H1 (cell line): ENCODE measurements around the gene SCO1. TPM values are rescaled to one million over a fixed set of nuclear protein-coding genes. Genes with fewer than 3 reads are reported as not detected.

Experiments
- CTCF ChIA-PET: fragments of 300-600 bp; sonication (Branson Sonifier 250); formaldehyde crosslinking; loops from one replicate; lab custom pipeline; 2021; ENCODE audit not compliant: partially characterized antibody; lab: Charles Lee
- POLR2A ChIA-PET: fragments of 300-600 bp; sonication (Branson Sonifier 250); formaldehyde crosslinking; loops from one replicate; lab custom pipeline; 2021; ENCODE audit warnings: inconsistent platforms; ENCODE audit not compliant: partially characterized antibody; lab: Charles Lee
- DNase-seq, 2 experiments: peaks; one replicate each; pipeline versions ENCODE4 v3.0.0 to v3.0.0-alpha.2; 2010 to 2022; ENCODE audit warnings: low spot score in 2 of 2, low read depth in 1 of 2, mixed read lengths in 1 of 2
- FAIRE-seq: peaks from 2 replicates; lab custom pipeline; 2011; peaks lifted over from hg19 to GRCh38; lab: Jason Lieb, UNC
- H2AFZ ChIP-seq: 2 replicates; pipeline ENCODE4 v1.8.1; 2012; ENCODE audit warnings: low read length, inconsistent platforms
- H2AK5ac ChIP-seq: 2 replicates; pipeline ENCODE4 v1.6.1; 2013; ENCODE audit warnings: low read depth, low read length
- H2BK120ac ChIP-seq: replicated peaks from 2 replicates; pipeline ENCODE3; 2013; ENCODE audit warnings: low read depth, low read length, inconsistent platforms
- H2BK12ac ChIP-seq: 2 replicates; pipeline ENCODE4 v1.6.1; 2013; ENCODE audit warnings: low read depth, low read length
- H2BK15ac ChIP-seq: 2 replicates; pipeline ENCODE4 v1.6.1; 2013; ENCODE audit warnings: low read length
- H2BK20ac ChIP-seq: 2 replicates; pipeline ENCODE4 v1.6.1; 2013; ENCODE audit warnings: low read length
- H2BK5ac ChIP-seq: 2 replicates; pipeline ENCODE4 v1.6.1; 2013; ENCODE audit warnings: low read depth, low read length
- H3K14ac ChIP-seq: 2 replicates; pipeline ENCODE4 v1.6.1; 2013; ENCODE audit warnings: inconsistent platforms; ENCODE audit not compliant: insufficient read length
- H3K18ac ChIP-seq: 2 replicates; pipeline ENCODE4 v1.6.1; 2013; ENCODE audit warnings: low read length; ENCODE audit errors: extremely low read depth
- H3K23ac ChIP-seq: 2 replicates; pipeline ENCODE4 v1.6.1; 2013; ENCODE audit warnings: inconsistent platforms; ENCODE audit not compliant: insufficient read length
- H3K23me2 ChIP-seq: 2 replicates; pipeline ENCODE4 v1.6.1; 2013; ENCODE audit warnings: low read depth, low read length
- H3K27ac ChIP-seq: 2 replicates; pipeline ENCODE4 v1.6.1; 2011; ENCODE audit warnings: low read depth, low read length, inconsistent platforms
- H3K27me3 ChIP-seq, 4 experiments: replicated peaks in 1 of 4; 1 replicate in 1 of 4; 2 replicates in 3 of 4; pipeline versions ENCODE4 v1.6.1 to v1.8.1; 2011 to 2013; ENCODE audit warnings: low read length in 3 of 4, mild to moderate bottlenecking in 3 of 4, inconsistent platforms in 2 of 4, mixed read lengths in 2 of 4, moderate library complexity in 1 of 4; ENCODE audit not compliant: control insufficient read depth in 3 of 4, insufficient read depth in 3 of 4; ENCODE audit errors: extremely low read depth in 1 of 4
- H3K36me3 ChIP-seq, 4 experiments: 2 replicates each; pipeline versions ENCODE4 v1.6.1 to v1.8.1; 2011 to 2013; ENCODE audit warnings: mild to moderate bottlenecking in 4 of 4, low read length in 3 of 4, moderate library complexity in 2 of 4, control low read depth in 1 of 4, inconsistent platforms in 1 of 4; ENCODE audit not compliant: insufficient read depth in 4 of 4, control insufficient read depth in 2 of 4
- H3K4ac ChIP-seq: replicated peaks from 2 replicates; pipeline ENCODE3; 2013; ENCODE audit warnings: low read length, low read depth, mixed read lengths, inconsistent platforms; ENCODE audit not compliant: insufficient read length
- H3K4me1 ChIP-seq, 4 experiments: replicated peaks in 1 of 4; 1 replicate in 1 of 4; 2 replicates in 3 of 4; pipeline versions ENCODE4 v1.6.1 to v1.8.1; 2011 to 2013; ENCODE audit warnings: low read length in 3 of 4, inconsistent platforms in 2 of 4, mixed read lengths in 1 of 4; ENCODE audit not compliant: insufficient read depth in 4 of 4, control insufficient read depth in 3 of 4
- H3K4me2 ChIP-seq, 2 experiments: 2 replicates each; pipeline versions ENCODE4 v1.6.1 to v1.8.1; 2011 to 2013; ENCODE audit warnings: low read depth in 2 of 2, low read length in 2 of 2, control low read depth in 1 of 2, inconsistent platforms in 1 of 2, mild to moderate bottlenecking in 1 of 2; ENCODE audit not compliant: insufficient read depth in 1 of 2
- H3K4me3 ChIP-seq, 4 experiments: fragments of 200-600, 300-600 bp in 1 of 4; sonication (generic), shearing (Covaris generic), sonication (Bioruptor Twin) in 1 of 4; 2 replicates each; pipeline versions ENCODE4 v1.5.1 to v1.8.1; 2011 to 2016; ENCODE audit warnings: low read length in 4 of 4, low read depth in 3 of 4, control low read depth in 2 of 4, inconsistent platforms in 2 of 4, mild to moderate bottlenecking in 2 of 4, mixed read lengths in 1 of 4, moderate library complexity in 1 of 4; ENCODE audit not compliant: insufficient read depth in 2 of 4; ENCODE audit errors: extremely low read depth in 1 of 4
- H3K56ac ChIP-seq: replicated peaks from 2 replicates; pipeline ENCODE3; 2013; ENCODE audit warnings: low read depth, mild to moderate bottlenecking, mixed read lengths, low read length, inconsistent platforms; ENCODE audit not compliant: insufficient read length
- H3K79me1 ChIP-seq: 2 replicates; pipeline ENCODE4 v1.6.1; 2013; ENCODE audit warnings: low read depth, low read length, control low read depth
- H3K79me2 ChIP-seq, 2 experiments: 2 replicates each; pipeline versions ENCODE4 v1.6.1 to v1.8.1; 2012 to 2013; ENCODE audit warnings: low read length in 2 of 2, mild to moderate bottlenecking in 2 of 2, inconsistent platforms in 1 of 2; ENCODE audit not compliant: insufficient read depth in 2 of 2, control insufficient read depth in 1 of 2
- H3K9ac ChIP-seq, 4 experiments: replicated peaks in 1 of 4; 1 replicate in 1 of 4; 2 replicates in 3 of 4; pipeline versions ENCODE4 v1.6.1 to v1.8.1; 2011 to 2013; ENCODE audit warnings: low read depth in 3 of 4, low read length in 3 of 4, control low read depth in 2 of 4, mild to moderate bottlenecking in 2 of 4, moderate library complexity in 2 of 4, inconsistent platforms in 1 of 4; ENCODE audit errors: extremely low read depth in 1 of 4
- H3K9me3 ChIP-seq, 2 experiments: 2 replicates each; pipeline versions ENCODE4 v1.6.1 to v1.8.1; 2012 to 2013; ENCODE audit warnings: mild to moderate bottlenecking in 2 of 2, moderate library complexity in 2 of 2, control low read depth in 1 of 2, inconsistent platforms in 1 of 2, low read depth in 1 of 2, low read length in 1 of 2, mixed read lengths in 1 of 2; ENCODE audit not compliant: insufficient read depth in 2 of 2
- H4K20me1 ChIP-seq, 2 experiments: replicated peaks in 1 of 2; 2 replicates each; pipeline versions ENCODE3 to v1.8.1; 2011 to 2013; ENCODE audit warnings: inconsistent platforms in 2 of 2, low read length in 2 of 2, mild to moderate bottlenecking in 1 of 2; ENCODE audit not compliant: insufficient read depth in 2 of 2, control insufficient read depth in 1 of 2
- H4K5ac ChIP-seq: 2 replicates; pipeline ENCODE4 v1.6.1; 2013; ENCODE audit warnings: low read length, low read depth, mixed read lengths, inconsistent platforms; ENCODE audit not compliant: insufficient read length
- H4K8ac ChIP-seq: 2 replicates; pipeline ENCODE4 v1.8.0; 2013; ENCODE audit warnings: mild to moderate bottlenecking, moderate library complexity, low read length, inconsistent platforms; ENCODE audit not compliant: insufficient read depth; ENCODE audit errors: extremely low read depth
- H4K91ac ChIP-seq: replicated peaks from 2 replicates; pipeline ENCODE3; 2013; ENCODE audit warnings: low read length, mixed read lengths, inconsistent platforms; ENCODE audit not compliant: insufficient read length
- ASH2L ChIP-seq: fragments of 200-600, 300-600 bp; sonication (generic); IDR thresholded peaks from one replicate; pipeline ENCODE4 v1.7.1; 2017; ENCODE audit warnings: low read length
- CTBP2 ChIP-seq: IDR thresholded peaks from 2 replicates; pipeline ENCODE4 v1.7.0; 2011; ENCODE audit warnings: borderline replicate concordance, mild to moderate bottlenecking, moderate library complexity, mixed read lengths, low read length; ENCODE audit not compliant: insufficient read depth, insufficient read length
- FOSL1 ChIP-seq: IDR thresholded peaks from 2 replicates; pipeline ENCODE4 v1.6.1; 2011; ENCODE audit warnings: mild to moderate bottlenecking, low read depth, low read length, moderate library complexity; ENCODE audit not compliant: insufficient read depth
- GABPA ChIP-seq: IDR thresholded peaks from 2 replicates; pipeline ENCODE4 v1.6.1; 2011; ENCODE audit warnings: mild to moderate bottlenecking, low read length, moderate library complexity, borderline replicate concordance; ENCODE audit not compliant: insufficient read depth
- JUND ChIP-seq: IDR thresholded peaks from 2 replicates; pipeline ENCODE4 v1.6.1; 2011; ENCODE audit warnings: mild to moderate bottlenecking, improper control_type of control experiment, low read length
- POU5F1 ChIP-seq: IDR thresholded peaks from 2 replicates; pipeline ENCODE4 v1.6.1; 2011; ENCODE audit warnings: low read depth, mild to moderate bottlenecking, low read length, moderate library complexity
- ZNF274 ChIP-seq: IDR thresholded peaks from 2 replicates; pipeline ENCODE4 v1.7.0; 2012; ENCODE audit warnings: low read length, borderline replicate concordance; ENCODE audit errors: extremely low read depth
- WGBS, 2 experiments: shearing (Covaris generic) in 1 of 2; methylation state at CpG; one replicate each; pipeline versions ENCODE4 v1.1.6 to v1.1.7; 2013 to 2015; ENCODE audit warnings: low lambda C conversion rate in 2 of 2, mixed read lengths in 2 of 2, inconsistent platforms in 1 of 2, low coverage in 1 of 2, missing lambda C conversion rate in 1 of 2; ENCODE audit not compliant: insufficient replicate concordance in 2 of 2, insufficient coverage in 1 of 2, insufficient read length in 1 of 2; ENCODE audit errors: extremely low coverage in 1 of 2, missing lambda C conversion rate in 1 of 2; 5-methylcytosine and 5-hydroxymethylcytosine counted together
- polyA plus RNA-seq, 7 experiments: library from polyadenylated mRNA; depleted of rRNA in 3 of 7; stranded (reverse) in 5 of 7; unstranded in 2 of 7; fragments of >200 nt in 5 of 7; fragments of 200-250 nt in 2 of 7; gene quantifications; 1 replicate in 5 of 7; 2 replicates in 1 of 7; 4 replicates in 1 of 7; pipeline versions ENCODE4 v1.2.1 to v1.2.3, GENCODE V29; 2011 to 2013; ENCODE audit warnings: missing spikeins in 2 of 7, mixed read lengths in 2 of 7
- total RNA-seq: library from RNA; stranded (reverse); fragmentation: NEBNext Ultra II Directional; extraction: Animal tissue kit (Norgen Biotek cat#: 25700); gene quantifications from 2 replicates; pipeline ENCODE4 v1.2.1, GENCODE V29; 2021

The SCO1 gene
- total and polyA plus RNA-seq, 2 of the 8 experiments (the other 6 are each of a cell fraction or from before 2014, with no cell fraction given) = 18.7 to 61.8 TPM

DNA sequence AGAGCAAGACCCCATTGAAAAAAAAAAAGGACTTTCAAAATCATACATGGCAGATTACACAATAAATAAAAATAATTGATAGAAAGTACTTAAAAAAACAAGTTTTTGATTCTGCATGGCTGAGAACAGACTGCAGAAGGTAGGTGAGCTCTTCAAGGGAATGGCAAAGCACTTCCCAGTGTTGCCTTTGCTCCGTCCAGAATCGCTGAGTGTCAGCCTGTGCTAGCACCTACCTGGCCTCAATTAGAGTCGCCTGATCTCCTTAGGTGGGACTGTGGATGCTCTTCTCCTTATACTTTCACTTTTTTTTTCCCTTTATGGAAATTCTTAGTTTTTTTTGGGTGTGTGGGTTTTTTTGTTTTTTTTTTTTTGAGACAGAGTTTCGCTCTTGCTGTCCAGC is 38.5 kb upstream of the SCO1 start:
- Histone ChIP-seq H3K14ac (no peak overlapping the region), H3K4me1 (peaks cover 0 to 10% (median 3%) of the 10 kb centered on the region in 4 experiments; a peak in 4 of 7 replicates), H3K9ac (no peak overlapping the region), H4K8ac (no peak overlapping the region), H2BK120ac (no peak overlapping the region), H4K5ac (no peak overlapping the region), H2BK12ac (no peak overlapping the region), H3K27ac (no peak overlapping the region), H3K79me1 (no peaks in the 10 kb centered on the region), H3K23me2 (no peaks in the 10 kb centered on the region; the same call in 1 of the 2 replicates), H3K4me3 (no peak overlapping the region), H4K91ac (no peak overlapping the region), H4K20me1 (no peaks in the 10 kb centered on the region), H2AFZ (no peak overlapping the region), H2AK5ac (no peak overlapping the region), H2BK20ac (no peak overlapping the region), H3K79me2 (no peaks in the 10 kb centered on the region), H3K23ac (no peak overlapping the region), H3K9me3 (peaks cover 0 to 2% of the 10 kb centered on the region in 2 experiments; a peak in 1 of 4 replicates), H3K18ac (no peak overlapping the region), H3K27me3 (no peaks in the 10 kb centered on the region), H3K56ac (no peak overlapping the region)
- no peak for DNase-seq
- WGBS, 2 experiments = 94% methylated on average over 4 of the region's 4 CpGs; no CpG with 5 or more reads in 1 of the 2 experiments
- TF ChIP-seq POU5F1 (no peak), JUND (no peak), GABPA (no peak), ZNF274 (no peak), ASH2L (no peak), CTBP2 (no peak), FOSL1 (no peak)
- TF ChIP-seq, all 59 proteins: peak for 0
- Histone ChIP-seq H3K4me2 (no peak overlapping the region), H3K36me3 (no peaks in the 10 kb centered on the region), H2BK15ac (no peak overlapping the region), H3K4ac (no peak overlapping the region), H2BK5ac (no peak overlapping the region)
- ChIA-PET POLR2A (interaction anchor here (1.5 kb wide), 1 partner anchor 11 kb away, joined by 3 read pairs; no protein-coding TSS in a partner anchor), CTCF (interaction anchor here (0.6 to 8.1 kb wide), 20 partner anchors 12 to 1199 kb away, joined by 3 to 88 read pairs (median 10); partner anchors contain the start of gene PIRT)
- FAIRE-seq = no peak
